Activated naive CD4-positive, alpha-beta T cell treated with anti-CD3 and anti-CD28 coated beads, Interleukin-2, amount 50 U/mL, for 72 hours (primary cell): ENCODE results near the gene FAM8A1. TPM values are rescaled to one million over a fixed set of nuclear protein-coding genes. Genes with fewer than 3 reads are reported as not detected.

Source experiments
- ATAC-seq, 2 donors: fragments of 150-1000 bp; cut with Tn5 transposase; 2 replicates each; pipeline ENCODE4 v1.10.0; 2021; ENCODE audit warnings: mild to moderate bottlenecking in 2 of 2, moderate library complexity in 2 of 2
- DNase-seq, 2 donors: peaks; one replicate each; pipeline ENCODE4 v3.0.0; 2021 to 2022; ENCODE audit warnings: low spot score in 2 of 2
- H3K27ac Mint-ChIP-seq, 2 donors: one replicate each; pipeline ENCODE4 v1.8.0; 2022; ENCODE audit warnings: mild to moderate bottlenecking in 2 of 2, mixed read lengths in 2 of 2
- H3K36me3 Mint-ChIP-seq, 2 donors: one replicate each; pipeline ENCODE4 v1.8.0; 2022; ENCODE audit warnings: mixed read lengths in 2 of 2
- H3K9me3 Mint-ChIP-seq, 2 donors: one replicate each; pipeline ENCODE4 v1.8.0; 2022; ENCODE audit warnings: mixed read lengths in 2 of 2
- total RNA-seq, 2 donors: library from RNA; stranded (reverse); gene quantifications; one replicate each; pipeline ENCODE4 v1.2.3, GENCODE V29; 2022

FAM8A1 gene
- total RNA-seq, 2 donors from 2014 or later = 3.9 TPM

GRCh38 chr6:17591287-17591686 is 8.8 kb upstream of the FAM8A1 start:
- ATAC-seq (no peak), DNase-seq (no peak)
- Mint-ChIP-seq H3K27ac (no peak overlapping the region), H3K36me3 (no peaks in the 10 kb centered on the region), H3K9me3 (no peaks in the 10 kb centered on the region)

- Mint-ChIP-seq H3K9me3 (no peaks in the 10 kb centered on the region), H3K27ac (no peak overlapping the region), H3K36me3 (no peaks in the 10 kb centered on the region)
- ATAC-seq (no peak), DNase-seq (no peak)
Measured at GRCh38 chr6:17593246-17593645, 6.9 kb upstream of the FAM8A1 start.

GRCh38 chr6:17596085-17596484 is 4.0 kb upstream of the FAM8A1 start:
- Mint-ChIP-seq H3K9me3 (no peaks in the 10 kb centered on the region), H3K36me3 (peaks cover 1 to 3% of the 10 kb centered on the region in 2 donors)

GRCh38 chr6:17600527-17601385 is 654 bp downstream of the FAM8A1 start:
- Mint-ChIP-seq H3K27ac (peak overlapping the region; percentile 63 to 75), H3K9me3 (no peaks in the 10 kb centered on the region), H3K36me3 (peaks cover 6% of the 10 kb centered on the region in 2 donors)
- ATAC-seq (peak; percentile 56 to 68), DNase-seq (peak; percentile 42 to 73)

More at GRCh38 chr6:17596085-17596484, 4.0 kb upstream of the FAM8A1 start:
- ATAC-seq = no peak
- H3K27ac Mint-ChIP-seq = no peak overlapping the region
- DNase-seq = no peak

- no peaks in the 10 kb centered on the region for H3K9me3 Mint-ChIP-seq
- ATAC-seq = no peak
Measured at GRCh38 chr6:17601386-17601703, 1.2 kb downstream of the FAM8A1 start.

GRCh38 chr6:17602888-17603287 is 2.8 kb downstream of the FAM8A1 start:
- Mint-ChIP-seq H3K9me3 (no peaks in the 10 kb centered on the region), H3K36me3 (peaks cover 6 to 11% of the 10 kb centered on the region in 2 donors), H3K27ac (peak overlapping the region in 1 of 2 donors; percentile 25)
- peak in 1 of 2 donors; percentile 9 for ATAC-seq
- DNase-seq = no peak

More at GRCh38 chr6:17601386-17601703, 1.2 kb downstream of the FAM8A1 start:
- peaks cover 6 to 8% of the 10 kb centered on the region in 2 donors for H3K36me3 Mint-ChIP-seq
- DNase-seq = no peak
- H3K27ac Mint-ChIP-seq = peak overlapping the region; percentile 63 to 75

- no peaks in the 10 kb centered on the region for H3K9me3 Mint-ChIP-seq
- DNase-seq (no peak), ATAC-seq (no peak)
- H3K27ac Mint-ChIP-seq = peak overlapping the region in 1 of 2 donors; percentile 32
- H3K36me3 Mint-ChIP-seq = peaks cover 0 to 5% of the 10 kb centered on the region in 2 donors
Measured at GRCh38 chr6:17606606-17607005, 6.5 kb downstream of the FAM8A1 start.

GRCh38 chr6:17610835-17611234 is 10.7 kb downstream of the FAM8A1 start:
- H3K27ac Mint-ChIP-seq = no peak overlapping the region
- DNase-seq = no peak
- ATAC-seq = no peak
- H3K9me3 Mint-ChIP-seq = no peaks in the 10 kb centered on the region
- H3K36me3 Mint-ChIP-seq = peaks cover 5 to 8% of the 10 kb centered on the region in 2 donors

- DNase-seq = no peak
- H3K36me3 Mint-ChIP-seq = peaks cover 6 to 19% of the 10 kb centered on the region in 2 donors
- ATAC-seq = no peak
- H3K27ac Mint-ChIP-seq = no peak overlapping the region
- no peaks in the 10 kb centered on the region for H3K9me3 Mint-ChIP-seq
Measured at GRCh38 chr6:17612048-17612447, 11.9 kb downstream of the FAM8A1 start.

- no peak for ATAC-seq
- peaks cover 14 to 45% of the 10 kb centered on the region in 2 donors for H3K36me3 Mint-ChIP-seq
- H3K9me3 Mint-ChIP-seq = no peaks in the 10 kb centered on the region
- DNase-seq = no peak
- H3K27ac Mint-ChIP-seq = no peak overlapping the region
Measured at GRCh38 chr6:17615794-17616193, 15.7 kb downstream of the FAM8A1 start.

GRCh38 chr6:17621003-17621402 is 20.9 kb downstream of the FAM8A1 start:
- no peaks in the 10 kb centered on the region for H3K9me3 Mint-ChIP-seq
- peak overlapping the region; percentile 45 to 62 for H3K27ac Mint-ChIP-seq
- peaks cover 14 to 50% of the 10 kb centered on the region in 2 donors for H3K36me3 Mint-ChIP-seq
- DNase-seq (no peak), ATAC-seq (no peak)

- peaks cover 7 to 40% of the 10 kb centered on the region in 2 donors for H3K36me3 Mint-ChIP-seq
- H3K9me3 Mint-ChIP-seq = no peaks in the 10 kb centered on the region
- DNase-seq (no peak), ATAC-seq (no peak)
- H3K27ac Mint-ChIP-seq = no peak overlapping the region
Measured at GRCh38 chr6:17622144-17622543, 22.0 kb downstream of the FAM8A1 start.

- ATAC-seq (no peak), DNase-seq (no peak)
- H3K9me3 Mint-ChIP-seq = no peaks in the 10 kb centered on the region
- peaks cover 9 to 30% of the 10 kb centered on the region in 2 donors for H3K36me3 Mint-ChIP-seq
- no peak overlapping the region for H3K27ac Mint-ChIP-seq
Measured at GRCh38 chr6:17624396-17624795, 24.3 kb downstream of the FAM8A1 start.

GRCh38 chr6:17628873-17629272 is 28.8 kb downstream of the FAM8A1 start:
- H3K9me3 Mint-ChIP-seq = no peaks in the 10 kb centered on the region

GRCh38 chr6:17629824-17630510 is 29.9 kb downstream of the FAM8A1 start:
- Mint-ChIP-seq H3K9me3 (no peaks in the 10 kb centered on the region), H3K27ac (peak overlapping the region; percentile 17 to 56), H3K36me3 (peaks cover 22 to 50% of the 10 kb centered on the region in 2 donors)
- ATAC-seq (no peak), DNase-seq (no peak)

More at GRCh38 chr6:17628873-17629272, 28.8 kb downstream of the FAM8A1 start:
- ATAC-seq (no peak), DNase-seq (no peak)
- no peak overlapping the region for H3K27ac Mint-ChIP-seq
- peaks cover 22 to 42% of the 10 kb centered on the region in 2 donors for H3K36me3 Mint-ChIP-seq

- Mint-ChIP-seq H3K27ac (peak overlapping the region; percentile 17 to 19), H3K9me3 (no peaks in the 10 kb centered on the region), H3K36me3 (peaks cover 24 to 51% of the 10 kb centered on the region in 2 donors)
- no peak for ATAC-seq
- DNase-seq = no peak
Measured at GRCh38 chr6:17630511-17631073, 30.5 kb downstream of the FAM8A1 start.

GRCh38 chr6:17632934-17633333 is 32.8 kb downstream of the FAM8A1 start:
- Mint-ChIP-seq H3K36me3 (peaks cover 28 to 68% of the 10 kb centered on the region in 2 donors), H3K9me3 (no peaks in the 10 kb centered on the region), H3K27ac (peak overlapping the region; percentile 18 to 76)
- no peak for DNase-seq
- no peak for ATAC-seq
